ENCODE data around the gene SHKBP1. TPM values are rescaled to one million over a fixed set of nuclear protein-coding genes. Genes with fewer than 3 reads are reported as not detected.
"Not testable (repeated sequence)": the region's sequence is repeated elsewhere in the genome, so short reads cannot be mapped to it uniquely, and the experiment has no call there.

SHKBP1 gene
- polyA plus RNA-seq, 1 donor, result 18.3 TPM

GRCh38 chr19:40613690-40614621 lies 37.3 kb downstream of the SHKBP1 start:
- DNase-seq (ENCODE audit: low read depth), result no peak

- no peak for DNase-seq (ENCODE audit: low read depth)
These were observed 38.1 kb downstream of the SHKBP1 start for GRCh38 chr19:40614622-40615411.

- DNase-seq (ENCODE audit: low read depth), result no peak
These were observed 39.5 kb downstream of the SHKBP1 start for GRCh38 chr19:40616178-40616577.

- DNase-seq (ENCODE audit: low read depth), result no peak
These were observed 40.3 kb downstream of the SHKBP1 start for GRCh38 chr19:40616941-40617340.

GRCh38 chr19:40617961-40618360 lies 41.3 kb downstream of the SHKBP1 start:
- DNase-seq (ENCODE audit: low read depth), result no peak

- DNase-seq (ENCODE audit: low read depth), result no peak
These were observed 42.9 kb downstream of the SHKBP1 start for GRCh38 chr19:40619333-40620160.

- no peak for DNase-seq (ENCODE audit: low read depth)
These were observed 43.5 kb downstream of the SHKBP1 start for GRCh38 chr19:40620161-40620485.

GRCh38 chr19:40621283-40621682 lies 44.6 kb downstream of the SHKBP1 start:
- no peak for DNase-seq (ENCODE audit: low read depth)

GRCh38 chr19:40621966-40622772 lies 45.5 kb downstream of the SHKBP1 start:
- no peak for DNase-seq (ENCODE audit: low read depth)

- no peak for DNase-seq (ENCODE audit: low read depth)
These were observed 46.1 kb downstream of the SHKBP1 start for GRCh38 chr19:40622773-40623075.

- DNase-seq (ENCODE audit: low read depth), result no peak
These were observed 47.0 kb downstream of the SHKBP1 start for GRCh38 chr19:40623403-40624251.

- DNase-seq (ENCODE audit: low read depth), result not testable (repeated sequence)
These were observed 47.9 kb downstream of the SHKBP1 start for GRCh38 chr19:40624369-40625153.

- no peak for DNase-seq (ENCODE audit: low read depth)
These were observed 48.9 kb downstream of the SHKBP1 start for GRCh38 chr19:40625406-40626120.

- no peak for DNase-seq (ENCODE audit: low read depth)
These were observed 50.2 kb downstream of the SHKBP1 start for GRCh38 chr19:40626918-40627317.

GRCh38 chr19:40627486-40628279 lies 51.0 kb downstream of the SHKBP1 start:
- no peak for DNase-seq (ENCODE audit: low read depth)

- no peak for DNase-seq (ENCODE audit: low read depth)
These were observed 52.7 kb downstream of the SHKBP1 start for GRCh38 chr19:40629346-40629745.

GRCh38 chr19:40630571-40631160 lies 54.0 kb downstream of the SHKBP1 start:
- DNase-seq (ENCODE audit: low read depth), result no peak

Measured in forelimb muscle (tissue), 1 donor.